ENCODE data around the gene RABL6. TPM values are rescaled to one million over a fixed set of nuclear protein-coding genes. Genes with fewer than 3 reads are reported as not detected.
"Not testable (repeated sequence)": the region's sequence is repeated elsewhere in the genome, so short reads cannot be mapped to it uniquely, and the experiment has no call there.

Gene RABL6
- total RNA-seq, 1 donor from 2014 or later, result 198 TPM

DNA sequence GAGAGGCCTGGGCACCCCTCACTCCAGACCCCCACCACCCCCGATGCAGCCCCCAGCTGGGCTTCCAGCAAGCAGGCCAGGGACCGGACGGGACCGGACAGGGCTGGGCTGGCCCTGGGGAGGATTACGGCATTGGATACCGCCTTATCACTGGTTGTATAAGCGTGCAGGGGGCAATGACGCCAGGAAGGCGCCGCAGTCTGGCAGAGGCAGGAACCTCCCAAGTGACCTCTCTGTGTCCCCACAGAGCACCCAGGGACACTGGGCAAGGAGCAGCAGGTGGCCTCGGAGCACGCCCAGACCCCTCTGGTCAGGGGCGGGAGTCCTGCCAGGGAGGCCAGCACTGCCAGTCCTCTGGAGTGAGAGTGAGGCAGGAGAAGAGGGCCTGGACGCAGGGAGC, 42.7 kb upstream of the RABL6 start:
- H3K4me3 Mint-ChIP-seq, result no peak overlapping the region
- TF ChIP-seq, protein P1, sequence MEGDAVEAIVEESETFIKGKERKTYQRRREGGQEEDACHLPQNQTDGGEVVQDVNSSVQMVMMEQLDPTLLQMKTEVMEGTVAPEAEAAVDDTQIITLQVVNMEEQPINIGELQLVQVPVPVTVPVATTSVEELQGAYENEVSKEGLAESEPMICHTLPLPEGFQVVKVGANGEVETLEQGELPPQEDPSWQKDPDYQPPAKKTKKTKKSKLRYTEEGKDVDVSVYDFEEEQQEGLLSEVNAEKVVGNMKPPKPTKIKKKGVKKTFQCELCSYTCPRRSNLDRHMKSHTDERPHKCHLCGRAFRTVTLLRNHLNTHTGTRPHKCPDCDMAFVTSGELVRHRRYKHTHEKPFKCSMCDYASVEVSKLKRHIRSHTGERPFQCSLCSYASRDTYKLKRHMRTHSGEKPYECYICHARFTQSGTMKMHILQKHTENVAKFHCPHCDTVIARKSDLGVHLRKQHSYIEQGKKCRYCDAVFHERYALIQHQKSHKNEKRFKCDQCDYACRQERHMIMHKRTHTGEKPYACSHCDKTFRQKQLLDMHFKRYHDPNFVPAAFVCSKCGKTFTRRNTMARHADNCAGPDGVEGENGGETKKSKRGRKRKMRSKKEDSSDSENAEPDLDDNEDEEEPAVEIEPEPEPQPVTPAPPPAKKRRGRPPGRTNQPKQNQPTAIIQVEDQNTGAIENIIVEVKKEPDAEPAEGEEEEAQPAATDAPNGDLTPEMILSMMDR (conservative IDR thresholded peaks at IDR 0.05), result no peak
- H3K4me1 Mint-ChIP-seq, result peaks cover 9% of the 10 kb centered on the region
- H3K27ac Mint-ChIP-seq (ENCODE audit: unreplicated experiment), result no peak overlapping the region
- peaks cover 22% of the 10 kb centered on the region for H3K27me3 Mint-ChIP-seq (ENCODE audit: low read depth)
- no peaks in the 10 kb centered on the region for H3K9me3 Mint-ChIP-seq
- no peaks in the 10 kb centered on the region for H3K36me3 Mint-ChIP-seq (ENCODE audit: low read depth)
- DNase-seq (ENCODE audit: low read depth, low spot score), result no peak

DNA sequence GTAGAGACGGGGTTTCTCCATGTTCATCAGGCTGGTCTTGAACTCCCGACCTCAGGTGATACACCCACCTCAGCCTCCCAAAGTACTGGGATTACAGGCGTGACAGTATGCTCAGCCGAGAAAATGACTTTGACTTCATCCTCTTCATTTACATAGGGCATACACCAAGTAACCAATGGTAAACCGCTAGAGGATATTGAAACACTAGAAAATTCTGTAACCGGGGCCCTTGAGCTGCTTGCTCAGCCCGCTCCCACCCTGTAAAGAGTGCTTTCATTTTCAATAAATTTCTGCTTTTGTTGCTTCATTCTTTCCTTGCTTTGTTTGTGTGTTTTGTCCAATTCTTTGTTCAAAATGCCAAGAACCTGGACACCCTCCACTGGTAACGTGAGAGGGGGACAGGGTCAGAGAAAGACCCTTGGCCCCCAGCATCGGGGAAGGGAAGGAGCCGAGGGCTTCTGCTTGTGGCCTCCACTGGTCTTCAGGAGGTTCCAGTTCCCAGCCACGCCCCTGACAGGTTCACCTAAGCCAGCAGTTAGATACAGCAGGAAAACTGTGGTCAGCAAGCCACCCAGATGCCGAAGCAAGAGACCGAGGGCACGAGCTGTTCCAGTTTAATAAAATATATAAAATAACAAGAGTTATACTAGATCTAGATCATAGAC, 41.9 kb upstream of the RABL6 start:
- not testable (repeated sequence) for H3K4me3 Mint-ChIP-seq; H3K9me3 Mint-ChIP-seq; H3K27ac Mint-ChIP-seq (ENCODE audit: unreplicated experiment); DNase-seq (ENCODE audit: low read depth, low spot score); H3K4me1 Mint-ChIP-seq; H3K36me3 Mint-ChIP-seq (ENCODE audit: low read depth)
- peaks cover 22% of the 10 kb centered on the region for H3K27me3 Mint-ChIP-seq (ENCODE audit: low read depth)

DNA sequence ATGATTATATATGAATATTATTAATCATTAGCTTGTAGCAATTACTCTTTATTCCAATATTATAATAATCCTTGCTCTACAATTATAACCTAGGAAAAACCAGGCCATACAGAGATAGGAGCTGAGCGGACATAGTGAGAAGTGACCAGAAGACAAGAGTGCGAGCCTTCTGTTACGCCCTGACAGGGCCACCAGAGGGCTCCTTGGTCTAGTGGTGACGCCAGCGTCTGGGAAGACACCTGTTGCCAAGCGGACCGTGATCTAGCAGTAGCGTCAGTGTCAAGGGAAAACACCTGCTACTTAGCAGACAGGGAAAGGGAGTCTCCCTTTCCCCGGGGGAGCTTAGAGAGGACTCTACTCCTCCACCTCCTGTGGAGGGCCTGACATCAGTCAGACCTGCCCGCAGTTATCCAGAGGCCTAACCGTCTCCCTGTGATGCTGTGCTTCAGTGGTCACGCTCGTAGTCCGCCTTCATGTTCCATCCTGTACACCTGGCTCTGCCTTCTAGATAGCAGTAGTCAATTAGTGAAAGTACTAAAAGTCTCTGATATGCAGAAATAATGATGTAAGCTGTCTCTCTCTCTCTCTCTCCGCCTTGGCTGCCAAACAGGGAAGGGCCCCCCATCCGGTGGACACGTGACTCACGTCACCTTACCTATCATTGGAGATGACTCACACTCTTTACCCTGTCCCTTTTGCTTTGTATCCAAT, 41.2 kb upstream of the RABL6 start:
- TF ChIP-seq, protein P1 (conservative IDR thresholded peaks at IDR 0.05), result peak; percentile 68
- not testable (repeated sequence) for H3K9me3 Mint-ChIP-seq; H3K4me1 Mint-ChIP-seq; H3K27ac Mint-ChIP-seq (ENCODE audit: unreplicated experiment); H3K4me3 Mint-ChIP-seq; H3K36me3 Mint-ChIP-seq (ENCODE audit: low read depth)
- H3K27me3 Mint-ChIP-seq (ENCODE audit: low read depth), result peaks cover 24% of the 10 kb centered on the region
- peak; percentile 51 for DNase-seq (ENCODE audit: low read depth, low spot score)

DNA sequence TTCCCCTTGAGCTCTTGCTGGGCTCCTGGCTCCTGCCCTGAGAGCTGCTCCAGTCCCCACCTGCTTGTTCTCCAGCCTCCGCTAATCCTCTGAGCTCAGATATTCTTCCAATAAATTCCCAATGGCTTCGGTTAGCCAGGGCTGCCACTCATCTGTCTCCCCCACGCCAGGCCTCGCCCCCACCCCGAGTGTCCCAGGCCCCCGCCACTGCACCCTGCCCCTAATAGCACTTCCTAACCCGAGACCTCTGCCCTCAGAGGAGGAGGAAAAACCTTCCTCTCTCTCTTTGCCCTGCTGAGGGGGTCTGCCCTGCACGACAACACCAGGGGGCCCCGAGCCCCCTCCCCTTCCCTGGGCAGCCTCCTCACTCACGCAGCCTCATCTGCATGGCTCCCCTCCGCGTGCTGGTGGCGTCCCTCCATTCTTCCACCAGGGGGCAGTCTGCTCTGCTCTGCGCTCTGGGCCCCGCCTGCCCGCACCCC, 38.0 kb upstream of the RABL6 start:
- peaks cover 11% of the 10 kb centered on the region for H3K9me3 Mint-ChIP-seq

DNA sequence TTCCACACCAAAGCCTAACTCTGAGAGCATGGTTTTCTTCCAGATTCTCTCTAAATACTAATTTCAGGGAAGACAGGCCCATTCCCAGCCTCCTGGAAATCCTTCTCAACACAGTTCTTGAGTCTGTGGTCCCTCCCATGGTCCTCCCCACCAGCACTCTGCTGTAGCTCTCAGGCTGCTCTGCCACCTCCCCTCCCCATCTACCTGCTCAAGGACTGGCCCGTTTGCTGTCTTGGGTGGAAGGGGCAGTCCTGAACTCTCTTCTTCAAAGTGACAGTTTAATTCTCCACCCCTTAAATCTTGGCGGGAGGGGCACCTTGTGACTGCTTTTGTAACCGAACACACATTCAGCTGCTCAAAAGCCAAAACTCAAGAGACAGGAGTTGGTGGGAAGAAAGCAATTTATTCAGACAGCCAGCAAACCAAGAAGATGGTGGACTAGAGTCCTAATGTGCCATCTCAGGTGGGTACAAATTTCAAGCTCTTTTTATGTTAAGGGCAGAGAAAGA, 35.8 kb upstream of the RABL6 start:
- no peaks in the 10 kb centered on the region for H3K36me3 Mint-ChIP-seq (ENCODE audit: low read depth)
- peaks cover 22% of the 10 kb centered on the region for H3K27me3 Mint-ChIP-seq (ENCODE audit: low read depth)
- no peak overlapping the region for H3K4me3 Mint-ChIP-seq
- H3K4me1 Mint-ChIP-seq, result peaks cover 5% of the 10 kb centered on the region
- no peak overlapping the region for H3K27ac Mint-ChIP-seq (ENCODE audit: unreplicated experiment)
- TF ChIP-seq, protein P1 (conservative IDR thresholded peaks at IDR 0.05), result no peak
- no peak for DNase-seq (ENCODE audit: low read depth, low spot score)
- peaks cover 11% of the 10 kb centered on the region for H3K9me3 Mint-ChIP-seq

More for the DNA sequence above, 38.0 kb upstream of the RABL6 start:
- H3K36me3 Mint-ChIP-seq (ENCODE audit: low read depth), result no peaks in the 10 kb centered on the region
- H3K4me1 Mint-ChIP-seq, result peaks cover 4% of the 10 kb centered on the region
- no peak overlapping the region for H3K27ac Mint-ChIP-seq (ENCODE audit: unreplicated experiment)
- peak; percentile 69 for DNase-seq (ENCODE audit: low read depth, low spot score)
- peaks cover 24% of the 10 kb centered on the region for H3K27me3 Mint-ChIP-seq (ENCODE audit: low read depth)
- TF ChIP-seq, protein P1 (conservative IDR thresholded peaks at IDR 0.05), result peak; percentile 58
- H3K4me3 Mint-ChIP-seq, result no peak overlapping the region

Data from neural crest cell (in vitro differentiated cells).